SIG-M5 treated with dmso at 0.1 percent for 504 hours (cell line): ENCODE measurements around the gene CENPF.
"Not testable (repeated sequence)": the region's sequence is repeated elsewhere in the genome, so short reads cannot be mapped to it uniquely, and the experiment has no call there.

Experiments
- DNase-seq: peaks from one replicate; lab custom pipeline; 2025; ENCODE audit not compliant: unreplicated experiment; lab: John Stamatoyannopoulos, UW

CENPF gene

GRCh38 chr1:214658175-214658574, 55.2 kb downstream of the CENPF start:
- no peak for DNase-seq

GRCh38 chr1:214658785-214659184, 55.8 kb downstream of the CENPF start:
- DNase-seq = peak; percentile 46

GRCh38 chr1:214660190-214660589, 57.2 kb downstream of the CENPF start:
- DNase-seq = no peak

GRCh38 chr1:214660900-214661299, 57.9 kb downstream of the CENPF start:
- DNase-seq = peak; percentile 33

GRCh38 chr1:214662223-214662785, 59.3 kb downstream of the CENPF start:
- DNase-seq = no peak

GRCh38 chr1:214664651-214665433, 61.8 kb downstream of the CENPF start:
- DNase-seq = no peak

- DNase-seq = no peak
These were observed 62.7 kb downstream of the CENPF start for GRCh38 chr1:214665606-214666110.

- DNase-seq = no peak
These were observed 63.7 kb downstream of the CENPF start for GRCh38 chr1:214666674-214667073.

GRCh38 chr1:214670098-214670497, 67.1 kb downstream of the CENPF start:
- DNase-seq = no peak

GRCh38 chr1:214673029-214673428, 70.0 kb downstream of the CENPF start:
- not testable (repeated sequence) for DNase-seq

GRCh38 chr1:214673576-214673975, 70.6 kb downstream of the CENPF start:
- DNase-seq = no peak

- DNase-seq = not testable (repeated sequence)
These were observed 72.5 kb downstream of the CENPF start for GRCh38 chr1:214675524-214675923.

- no peak for DNase-seq
These were observed 73.8 kb downstream of the CENPF start for GRCh38 chr1:214676747-214677146.

GRCh38 chr1:214677945-214678344, 75.0 kb downstream of the CENPF start:
- DNase-seq = no peak

GRCh38 chr1:214678386-214678785, 75.4 kb downstream of the CENPF start:
- no peak for DNase-seq

GRCh38 chr1:214683621-214684020, 80.6 kb downstream of the CENPF start:
- no peak for DNase-seq

- no peak for DNase-seq
These were observed 82.9 kb downstream of the CENPF start for GRCh38 chr1:214685906-214686305.

GRCh38 chr1:214686497-214686896, 83.5 kb downstream of the CENPF start:
- no peak for DNase-seq

GRCh38 chr1:214688891-214689290, 85.9 kb downstream of the CENPF start:
- no peak for DNase-seq

GRCh38 chr1:214694769-214695168, 91.8 kb downstream of the CENPF start:
- DNase-seq = no peak

- no peak for DNase-seq
These were observed 95.6 kb downstream of the CENPF start for GRCh38 chr1:214698559-214698958.

GRCh38 chr1:214700437-214700836, 97.4 kb downstream of the CENPF start:
- DNase-seq = no peak

GRCh38 chr1:214702556-214702955, 99.6 kb downstream of the CENPF start:
- no peak for DNase-seq
